NCI-H69 (cell line): ENCODE data around the gene MS4A2.
"Not testable (repeated sequence)": the region's sequence is repeated elsewhere in the genome, so short reads cannot be mapped to it uniquely, and the experiment has no call there.

Experiments
- DNase-seq: peaks from one replicate; lab custom pipeline; 2025; lab: John Stamatoyannopoulos, UW

MS4A2 gene

DNA sequence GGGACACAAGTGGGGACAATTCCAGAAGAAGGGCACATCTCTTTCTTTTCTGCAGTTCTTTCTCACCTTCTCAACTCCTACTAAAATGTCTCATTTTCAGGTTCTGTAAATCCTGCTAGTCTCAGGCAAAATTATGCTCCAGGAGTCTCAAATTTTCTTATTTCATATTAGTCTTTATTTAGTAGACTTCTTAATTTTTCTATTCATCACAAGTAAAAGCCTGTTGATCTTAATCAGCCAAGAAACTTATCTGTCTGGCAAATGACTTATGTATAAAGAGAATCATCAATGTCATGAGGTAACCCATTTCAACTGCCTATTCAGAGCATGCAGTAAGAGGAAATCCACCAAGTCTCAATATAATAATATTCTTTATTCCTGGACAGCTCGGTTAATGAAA lies at the start of gene MS4A2:
TSS of gene MS4A2 (plus strand) at position 301 of the 400 bp plus-strand sequence. CDS start 102 bp downstream, outside the sequence.
- DNase-seq, result no peak

DNA sequence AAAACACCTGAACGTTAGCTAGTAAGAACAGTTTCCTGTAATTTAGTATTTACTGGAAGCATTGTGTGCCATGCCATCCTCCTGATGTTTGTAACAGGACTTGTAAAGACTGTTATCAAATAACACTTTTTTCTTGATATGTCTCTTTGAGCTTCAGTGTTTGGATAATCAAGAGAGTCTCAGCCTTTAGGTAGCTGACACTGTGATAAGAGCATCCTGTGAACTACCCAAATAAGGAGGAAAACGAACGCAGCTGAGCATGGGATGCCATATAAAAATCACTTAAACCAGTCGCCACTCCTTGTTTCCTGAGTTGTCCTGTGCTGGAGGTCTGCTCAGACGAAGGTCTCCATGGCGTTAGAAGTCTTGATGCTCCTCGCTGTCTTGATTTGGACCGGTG lies 48.4 kb upstream of the MS4A2 start, which contains the start of gene OOSP2:
TSS of gene OOSP2 (plus strand) at position 301 of the 400 bp plus-strand sequence. CDS start at position 352, 51 bp downstream.
- no peak for DNase-seq

DNA sequence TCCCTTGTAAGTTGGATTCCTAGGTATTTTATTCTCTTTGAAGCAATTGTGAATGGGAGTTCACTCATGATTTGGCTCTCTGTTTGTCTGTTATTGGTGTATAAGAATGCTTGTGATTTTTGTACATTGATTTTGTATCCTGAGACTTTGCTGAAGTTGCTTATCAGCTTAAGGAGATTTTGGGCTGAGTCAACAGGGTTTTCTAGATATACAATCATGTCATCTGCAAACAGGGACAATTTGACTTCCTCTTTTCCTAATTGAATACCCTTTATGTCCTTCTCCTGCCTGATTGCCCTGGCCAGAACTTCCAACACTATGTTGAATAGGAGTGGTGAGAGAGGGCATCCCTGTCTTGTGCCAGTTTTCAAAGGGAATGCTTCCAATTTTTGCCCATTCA lies 38.0 kb upstream of the MS4A2 start:
- DNase-seq, result not testable (repeated sequence)

DNA sequence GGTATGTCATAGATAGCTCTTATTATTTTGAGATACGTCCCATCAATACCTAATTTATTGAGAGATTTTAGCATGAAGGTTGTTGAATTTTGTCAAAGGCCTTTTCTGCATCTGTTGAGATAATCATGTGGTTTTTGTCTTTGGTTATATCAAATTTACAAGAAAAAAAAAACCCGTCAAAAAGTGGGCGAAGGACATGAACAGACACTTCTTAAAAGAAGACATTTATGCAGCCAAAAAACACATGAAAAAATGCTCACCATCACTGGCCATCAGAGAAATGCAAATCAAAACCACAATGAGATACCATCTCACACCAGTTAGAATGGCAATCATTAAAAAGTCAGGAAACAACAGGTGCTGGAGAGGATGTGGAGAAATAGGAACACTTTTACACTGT lies 37.6 kb upstream of the MS4A2 start:
- not testable (repeated sequence) for DNase-seq

DNA sequence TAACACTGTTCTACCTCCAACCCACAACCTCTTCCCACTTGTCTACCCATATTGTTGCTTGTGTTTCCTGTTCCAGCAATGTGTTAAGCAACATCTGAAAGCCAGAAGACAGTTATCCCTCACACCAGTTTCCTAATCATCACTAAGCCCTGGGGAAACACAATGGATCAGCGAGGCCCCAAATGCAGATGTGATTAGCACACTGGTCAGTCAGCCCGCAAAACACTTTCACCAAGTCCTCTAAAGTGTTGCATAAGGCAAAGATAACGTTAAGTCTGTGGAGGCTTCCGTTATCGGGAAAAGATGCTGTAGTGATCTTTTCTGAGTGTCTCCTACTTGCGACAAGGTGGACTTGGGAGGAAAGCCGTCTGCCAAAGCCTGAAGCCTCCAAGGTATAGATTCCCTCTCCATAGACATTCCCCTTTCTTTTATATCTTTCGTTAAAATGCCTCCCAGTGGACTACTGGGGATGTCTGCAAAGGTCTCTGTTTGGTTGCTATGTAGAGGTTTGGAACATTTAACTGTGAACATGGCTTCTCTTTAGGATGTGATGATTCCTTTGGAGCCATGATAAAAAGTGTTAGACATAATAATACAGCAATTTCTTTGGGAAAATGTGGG lies 32.0 kb upstream of the MS4A2 start, which contains the start of gene MS4A3:
TSS of gene MS4A3 (plus strand) at position 317 of the 621 bp plus-strand sequence. CDS start 4,496 bp downstream, outside the sequence.
- no peak for DNase-seq

DNA sequence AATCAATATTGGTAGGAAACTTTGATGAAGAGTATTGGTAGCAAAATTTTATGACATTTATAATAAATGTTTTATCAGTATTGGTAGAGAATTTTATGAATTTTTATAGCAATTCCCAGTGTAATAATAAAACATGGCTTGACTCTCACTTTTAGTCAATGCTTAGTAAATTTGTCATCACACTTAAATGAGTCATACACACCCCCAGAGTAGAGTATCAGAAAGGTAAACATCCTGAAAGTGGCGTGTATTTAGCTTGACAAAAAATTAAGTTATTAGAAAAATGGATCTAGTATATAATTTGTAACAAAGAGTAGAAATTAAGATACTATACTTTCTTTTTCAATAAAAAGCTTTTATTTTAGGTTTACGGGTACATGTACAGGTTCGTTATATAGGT lies 29.4 kb upstream of the MS4A2 start:
- DNase-seq, result no peak

DNA sequence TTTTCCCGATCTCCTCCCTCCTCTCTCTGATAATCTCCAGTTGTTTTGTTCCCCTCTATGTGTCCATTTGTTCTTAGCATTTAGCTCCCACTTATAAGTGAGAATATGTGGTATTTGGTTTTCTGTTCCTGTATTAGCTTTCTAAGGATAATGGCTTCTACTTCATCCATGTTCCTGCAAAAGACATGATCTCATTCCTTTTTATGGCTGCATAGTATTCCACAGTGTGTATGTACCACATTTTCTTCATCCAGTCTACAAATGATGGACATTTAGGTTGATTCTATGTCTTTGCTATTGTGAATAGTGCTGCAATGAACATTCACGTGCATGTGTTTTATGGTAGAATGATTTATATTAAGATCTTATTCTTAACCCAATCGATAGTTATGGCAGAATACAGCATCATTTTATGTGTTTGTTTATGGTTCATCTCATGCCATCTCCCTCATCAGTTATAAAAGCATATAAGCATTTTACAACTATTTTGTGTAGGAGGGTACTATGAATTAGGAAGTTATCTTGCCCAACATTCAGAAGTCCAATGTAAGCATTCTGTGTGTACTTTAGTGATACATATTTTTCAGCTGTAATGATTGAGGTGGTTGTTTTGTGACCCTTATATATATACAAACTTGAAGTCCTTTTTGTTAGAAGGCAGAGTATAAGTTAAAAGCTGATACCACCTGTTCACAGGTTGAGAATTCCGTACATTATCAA lies 28.8 kb upstream of the MS4A2 start:
- DNase-seq, result no peak

DNA sequence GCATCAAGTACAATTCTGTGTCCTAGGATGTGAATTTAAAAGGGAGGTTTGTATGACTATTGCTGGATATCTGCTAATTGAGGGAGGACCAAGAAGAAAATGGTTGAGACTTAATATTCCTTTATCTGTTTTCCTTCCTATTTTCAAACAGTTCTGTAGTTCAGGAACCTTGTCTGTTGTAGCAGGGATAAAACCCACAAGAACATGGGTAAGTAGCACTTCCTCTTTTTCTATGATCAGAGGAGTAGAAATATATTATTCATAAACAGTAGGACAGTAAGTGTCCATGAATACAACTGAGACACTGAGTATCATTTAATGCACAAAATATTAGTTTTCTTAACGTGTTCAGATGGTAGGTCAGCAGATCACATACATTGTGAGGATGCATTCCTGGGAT lies 24.4 kb upstream of the MS4A2 start:
- DNase-seq, result no peak

DNA sequence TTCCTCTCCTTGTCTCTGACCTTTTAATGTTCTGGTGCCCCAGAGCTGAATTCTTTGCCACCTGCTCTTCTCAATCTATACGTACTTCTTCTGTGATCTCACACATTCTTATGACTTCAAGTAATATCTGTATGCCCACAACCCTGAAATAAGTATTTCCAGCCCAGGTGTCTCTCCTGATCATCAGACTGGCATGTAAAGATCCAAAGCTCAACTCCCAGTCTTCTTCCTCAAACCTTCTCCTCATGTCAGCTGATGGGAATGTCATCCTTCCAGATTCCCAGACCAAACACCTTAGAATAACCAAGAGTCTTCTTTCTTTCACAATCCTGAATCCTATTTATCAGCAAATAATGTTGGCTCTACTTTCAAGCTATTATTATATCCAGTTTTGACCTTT lies 22.7 kb upstream of the MS4A2 start:
- no peak for DNase-seq

DNA sequence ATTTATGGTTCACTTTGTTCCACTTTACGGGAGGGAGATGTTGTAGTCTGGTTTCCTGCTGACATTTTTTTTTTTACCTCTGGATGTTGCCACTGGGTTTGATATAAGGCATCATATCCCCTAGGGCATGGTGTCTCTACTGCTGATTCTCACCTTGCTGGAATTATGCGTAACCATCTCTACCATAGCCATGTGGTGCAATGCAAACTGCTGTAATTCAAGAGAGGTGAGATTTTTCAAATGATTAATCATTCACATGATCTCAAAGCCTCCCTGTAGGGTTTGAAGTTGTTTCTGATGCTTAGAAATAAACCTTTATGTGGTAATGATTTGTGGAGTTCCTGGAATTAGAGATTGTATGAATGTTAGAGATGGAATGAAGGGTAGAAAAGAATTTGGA lies 19.0 kb upstream of the MS4A2 start:
- DNase-seq, result no peak

DNA sequence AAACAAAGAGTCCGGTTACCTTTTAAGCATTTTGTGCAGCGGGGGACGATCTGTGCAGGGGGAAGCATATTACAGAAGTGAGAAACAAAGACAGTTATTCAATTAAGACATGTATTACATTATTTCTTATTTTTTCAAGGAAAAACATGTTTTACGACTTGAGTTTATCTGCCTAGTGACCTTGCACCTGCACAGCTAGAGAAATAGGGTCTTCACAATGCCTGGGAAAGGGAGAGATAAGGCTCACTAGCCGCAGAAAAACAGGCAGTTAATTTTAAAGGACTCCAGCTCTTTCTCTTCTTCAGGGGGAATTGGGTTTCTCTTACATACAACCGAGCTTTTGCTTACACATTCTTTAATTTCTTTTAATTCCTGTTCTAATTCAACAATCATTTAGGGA lies 16.8 kb upstream of the MS4A2 start:
- DNase-seq, result not testable (repeated sequence)

DNA sequence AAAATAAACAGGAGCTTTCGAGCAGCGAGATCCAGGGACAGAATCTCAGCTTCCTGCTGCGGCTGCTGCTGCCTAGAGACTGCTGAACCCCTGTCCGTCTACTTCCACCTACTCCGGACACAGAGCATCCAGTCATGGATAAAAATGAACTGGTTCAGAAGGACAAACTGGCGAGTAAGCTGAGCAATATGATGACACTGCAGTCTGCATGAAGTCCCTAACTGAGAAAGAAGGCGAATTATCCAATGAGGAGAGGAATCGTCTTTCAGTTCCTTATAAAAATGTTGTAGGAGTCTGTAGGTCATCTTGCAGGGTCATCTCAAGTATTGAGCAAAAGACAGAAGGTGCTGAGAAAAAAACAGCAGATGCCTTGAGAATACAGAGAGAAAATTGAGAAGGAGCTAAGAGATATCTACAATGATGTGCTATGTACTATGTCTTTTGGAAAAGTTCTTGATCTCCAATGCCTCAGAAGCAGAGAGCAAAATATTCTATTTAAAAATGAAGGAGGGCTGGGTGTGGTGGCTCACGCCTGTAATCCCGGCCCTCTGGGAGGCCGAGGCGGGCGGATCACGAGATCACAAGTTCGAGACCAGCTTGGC lies 11.1 kb upstream of the MS4A2 start:
- no peak for DNase-seq

DNA sequence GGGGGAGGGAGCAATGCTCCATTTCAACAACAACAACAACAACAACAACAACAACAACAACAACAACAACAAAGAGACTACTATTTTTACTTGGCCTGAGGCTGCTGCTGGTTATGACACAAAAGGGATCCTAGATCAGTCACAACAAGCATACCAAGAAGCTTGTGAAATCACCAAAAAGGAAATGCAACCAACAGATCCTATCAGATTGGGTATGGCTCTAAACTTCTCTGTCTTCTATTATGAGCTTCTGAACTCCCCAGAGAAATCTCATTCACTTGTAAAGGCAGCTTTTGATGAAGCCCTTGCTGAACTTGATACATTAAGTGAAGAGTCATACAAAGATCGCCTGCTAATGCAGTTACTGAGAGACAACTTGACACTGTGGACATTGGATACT lies 10.5 kb upstream of the MS4A2 start:
- no peak for DNase-seq

DNA sequence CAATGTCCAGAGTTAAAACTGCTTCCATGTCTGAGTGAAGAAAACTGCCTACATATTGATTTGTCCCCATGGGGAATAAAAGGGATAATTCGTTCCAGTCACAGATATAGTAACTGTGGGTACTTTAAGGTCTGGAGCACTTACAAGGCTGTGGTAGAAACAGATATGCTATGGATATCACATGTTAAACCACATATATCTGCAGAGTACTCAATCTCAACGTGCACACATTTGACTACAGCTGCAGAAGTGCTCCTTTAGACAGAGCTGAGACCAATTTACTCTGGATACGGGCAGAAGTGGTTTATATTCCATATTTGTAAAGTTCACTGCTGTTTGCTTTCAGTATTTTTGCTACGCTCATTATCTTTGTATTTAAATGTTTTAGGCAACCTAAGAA lies 9.7 kb upstream of the MS4A2 start:
- no peak for DNase-seq

DNA sequence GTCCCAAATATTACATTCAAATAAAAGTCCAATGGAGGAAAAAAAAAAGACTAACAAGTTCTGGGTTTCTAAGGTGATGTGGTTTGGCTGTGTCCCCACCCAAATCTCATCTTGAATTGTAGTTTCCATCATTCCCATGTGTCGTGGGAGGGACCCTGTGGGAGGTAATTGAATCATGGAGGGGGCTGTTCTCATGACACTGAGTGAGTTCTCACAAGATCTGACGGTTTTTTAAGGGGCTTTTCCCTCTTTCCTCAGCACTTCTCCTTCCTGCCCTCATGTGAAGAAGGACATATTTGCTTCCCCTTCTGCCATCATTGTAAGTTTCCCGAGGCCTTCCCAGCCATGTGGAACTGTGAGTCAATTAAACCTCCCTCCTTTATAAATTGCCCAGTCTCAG lies 7.9 kb upstream of the MS4A2 start:
- no peak for DNase-seq

DNA sequence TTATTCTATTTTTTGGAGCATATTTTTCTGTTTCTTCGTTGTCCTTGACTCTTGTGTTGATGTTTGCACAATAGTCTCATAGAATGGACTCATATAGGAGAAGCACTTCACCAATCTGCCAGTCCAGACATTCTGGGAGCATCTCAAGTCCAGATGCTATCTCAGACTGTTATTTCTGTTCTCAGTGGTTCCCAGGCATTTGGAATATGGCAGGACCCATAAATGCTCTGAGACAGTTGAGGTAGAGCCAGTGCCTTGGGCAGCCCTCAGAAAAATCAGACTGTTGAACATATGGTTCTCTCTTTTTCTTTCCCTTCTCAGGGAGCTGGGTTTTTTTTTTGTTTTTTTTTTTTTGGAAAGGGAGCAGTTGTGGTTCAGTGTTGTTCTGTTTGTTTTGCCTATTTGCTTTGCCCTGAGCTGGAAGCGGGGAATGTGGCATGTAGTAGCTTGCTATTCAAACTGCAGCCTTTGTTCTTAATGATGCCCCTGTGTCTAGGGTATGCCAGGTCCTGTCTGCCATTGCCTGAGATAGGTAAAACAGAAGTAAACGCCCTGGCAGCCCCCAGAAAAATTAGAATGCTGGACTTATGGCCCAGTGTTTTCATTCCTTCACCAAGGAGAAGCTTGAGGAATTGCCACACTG lies 3.7 kb upstream of the MS4A2 start:
- no peak for DNase-seq

DNA sequence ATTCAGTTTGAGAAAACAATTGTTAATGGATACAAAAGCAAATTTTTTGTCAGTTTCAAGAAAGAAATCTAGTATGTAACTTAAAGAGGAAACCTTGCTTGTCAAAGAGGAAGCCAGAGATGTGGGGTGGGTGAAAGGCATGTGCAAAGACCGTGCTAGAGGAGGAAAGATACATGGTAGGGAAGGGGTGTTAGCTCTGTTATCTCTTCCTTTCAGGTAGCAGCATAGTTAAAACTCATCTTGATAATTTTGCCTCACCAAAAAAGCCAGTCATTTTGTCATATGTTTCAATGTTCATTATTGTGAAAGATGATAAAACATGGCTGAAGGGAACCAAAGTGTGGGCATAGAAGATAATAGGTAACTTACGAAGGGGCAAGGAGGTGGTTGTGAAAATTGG lies 2.6 kb upstream of the MS4A2 start:
- DNase-seq, result no peak

DNA sequence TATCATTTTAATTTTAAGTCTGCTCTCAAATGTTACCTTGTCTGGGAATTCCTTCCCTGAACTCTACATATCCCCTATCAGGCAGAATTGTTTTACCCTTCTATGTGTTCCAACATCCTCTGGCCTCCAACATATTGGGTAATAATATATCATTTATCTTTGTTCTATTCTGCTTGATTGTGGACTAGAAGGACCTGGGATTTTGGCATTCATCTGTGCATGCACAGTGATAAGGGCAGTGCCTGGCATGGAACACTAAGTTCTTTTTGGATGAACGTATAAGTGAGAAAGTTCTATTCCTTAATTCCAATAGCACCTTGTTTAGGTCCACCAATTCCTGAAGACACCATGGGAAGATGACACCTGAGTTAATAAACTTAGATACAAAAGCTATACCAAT lies 1.2 kb upstream of the MS4A2 start:
- no peak for DNase-seq

DNA sequence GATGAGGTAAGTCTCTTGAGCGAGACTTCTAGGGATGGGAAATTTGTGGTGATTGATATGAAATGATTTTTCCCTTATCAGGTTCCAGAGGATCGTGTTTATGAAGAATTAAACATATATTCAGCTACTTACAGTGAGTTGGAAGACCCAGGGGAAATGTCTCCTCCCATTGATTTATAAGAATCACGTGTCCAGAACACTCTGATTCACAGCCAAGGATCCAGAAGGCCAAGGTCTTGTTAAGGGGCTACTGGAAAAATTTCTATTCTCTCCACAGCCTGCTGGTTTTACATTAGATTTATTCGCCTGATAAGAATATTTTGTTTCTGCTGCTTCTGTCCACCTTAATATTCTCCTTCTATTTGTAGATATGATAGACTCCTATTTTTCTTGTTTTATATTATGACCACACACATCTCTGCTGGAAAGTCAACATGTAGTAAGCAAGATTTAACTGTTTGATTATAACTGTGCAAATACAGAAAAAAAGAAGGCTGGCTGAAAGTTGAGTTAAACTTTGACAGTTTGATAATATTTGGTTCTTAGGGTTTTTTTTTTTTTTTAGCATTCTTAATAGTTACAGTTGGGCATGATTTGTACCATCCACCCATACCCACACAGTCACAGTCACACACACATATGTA lies 7.1 kb downstream of the MS4A2 start:
- DNase-seq, result no peak

DNA sequence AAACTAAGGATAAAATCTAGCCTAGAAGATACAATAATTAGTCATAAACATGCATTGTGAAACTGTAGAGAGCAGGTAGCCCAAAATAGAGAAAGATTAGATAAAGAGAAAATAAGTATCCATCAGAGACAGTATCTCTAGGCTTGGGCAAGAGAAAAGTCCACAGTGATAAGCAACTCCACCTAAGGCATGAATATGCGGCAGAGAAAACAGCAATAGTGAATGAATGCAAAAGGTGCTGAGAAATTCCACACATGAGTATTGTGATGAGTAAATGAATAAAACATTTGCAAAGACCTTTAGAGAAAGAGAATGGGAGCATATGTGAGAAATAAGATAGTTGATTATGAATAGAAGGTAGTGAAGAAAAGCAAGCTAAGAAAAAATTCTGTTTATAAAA lies 8.7 kb downstream of the MS4A2 start:
- no peak for DNase-seq

DNA sequence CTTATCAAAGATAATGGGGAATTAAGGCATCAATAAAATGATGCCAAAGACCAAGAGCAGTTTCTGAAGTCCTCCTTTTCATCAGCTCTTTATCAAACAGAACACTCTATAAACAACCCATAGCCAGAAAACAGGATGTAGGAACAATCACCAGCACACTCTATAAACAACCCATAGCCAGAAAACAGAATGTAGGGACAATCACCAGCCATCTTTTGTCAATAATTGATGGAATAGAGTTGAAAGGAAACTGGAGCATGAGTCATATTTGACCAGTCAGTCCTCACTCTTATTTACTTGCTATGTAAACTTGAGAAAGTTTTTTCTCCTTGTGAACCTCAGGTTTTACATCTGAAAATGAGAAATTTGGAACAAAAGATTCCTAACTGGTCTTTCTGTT lies 10.0 kb downstream of the MS4A2 start:
- DNase-seq, result no peak

DNA sequence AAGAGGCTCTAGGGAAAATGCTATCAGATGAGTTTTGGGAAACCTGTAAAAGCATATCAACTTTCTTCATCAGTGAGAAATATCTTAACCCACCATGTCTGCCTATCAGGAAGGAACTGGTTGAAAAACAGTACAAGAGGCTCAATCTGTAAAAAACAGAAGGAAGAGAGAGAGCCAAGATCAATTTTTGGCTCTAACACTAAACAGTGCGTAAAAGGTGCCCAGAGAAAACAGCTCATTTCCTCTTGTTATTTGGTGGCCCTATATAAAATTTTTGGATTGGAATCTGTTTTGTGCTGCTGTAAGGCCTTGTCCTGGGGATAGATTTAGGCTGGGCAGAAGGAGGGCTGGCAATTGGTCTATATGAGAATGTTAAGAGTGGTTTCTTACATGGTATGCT lies 12.1 kb downstream of the MS4A2 start:
- DNase-seq, result no peak
